ENCODE measurements around the gene CCDC149.
A peak's percentile ranks its signal among the peaks of the same experiment; 100 is the strongest.

The CCDC149 gene

DNA sequence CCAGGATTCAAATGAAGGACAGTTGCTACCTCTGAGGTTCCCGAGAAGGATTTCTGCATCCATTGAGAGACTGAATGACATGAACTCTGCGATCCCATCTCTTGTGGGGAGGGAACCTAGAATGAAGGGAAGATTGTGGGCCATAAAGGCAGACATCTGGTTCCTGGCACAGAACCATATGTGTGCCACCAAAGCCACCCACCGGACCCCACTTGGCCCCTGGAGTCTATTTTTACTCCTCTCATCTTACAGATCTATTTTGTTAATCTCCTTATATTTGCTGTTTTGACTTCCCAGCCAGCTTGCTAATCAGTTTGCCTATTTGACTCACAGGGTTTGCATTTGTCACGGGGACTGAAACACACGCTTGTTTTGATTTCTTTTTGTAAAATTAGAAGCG, 110.2 kb downstream of the CCDC149 start:
- DNase-seq (ENCODE audit: low spot score) = no peak

- DNase-seq (ENCODE audit: low spot score) = no peak
Measured at GRCh38 chr4:24801136-24801855, 111.5 kb downstream of the CCDC149 start.

GRCh38 chr4:24800325-24800895, 112.4 kb downstream of the CCDC149 start:
- no peak for DNase-seq (ENCODE audit: low spot score)

- DNase-seq (ENCODE audit: low spot score) = no peak
Measured at GRCh38 chr4:24799544-24800324, 113.1 kb downstream of the CCDC149 start.

DNA sequence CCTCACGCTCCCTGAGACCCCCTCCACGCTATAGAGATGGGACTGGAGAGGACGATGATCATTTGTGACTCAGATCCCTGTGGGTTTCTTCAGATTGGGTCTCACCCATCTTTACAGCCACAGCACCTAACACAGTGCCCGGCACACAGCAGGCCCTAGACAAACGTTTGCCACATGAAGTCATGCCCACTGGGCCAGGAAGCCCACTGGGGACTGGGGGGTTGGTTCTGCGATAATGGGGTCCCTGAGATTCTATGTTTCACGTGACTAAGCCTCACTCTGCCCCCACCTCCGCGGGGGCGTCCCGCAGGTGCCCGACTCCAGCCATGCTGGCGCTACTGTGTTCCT, 113.7 kb downstream of the CCDC149 start:
- DNase-seq (ENCODE audit: low spot score) = no peak

DNA sequence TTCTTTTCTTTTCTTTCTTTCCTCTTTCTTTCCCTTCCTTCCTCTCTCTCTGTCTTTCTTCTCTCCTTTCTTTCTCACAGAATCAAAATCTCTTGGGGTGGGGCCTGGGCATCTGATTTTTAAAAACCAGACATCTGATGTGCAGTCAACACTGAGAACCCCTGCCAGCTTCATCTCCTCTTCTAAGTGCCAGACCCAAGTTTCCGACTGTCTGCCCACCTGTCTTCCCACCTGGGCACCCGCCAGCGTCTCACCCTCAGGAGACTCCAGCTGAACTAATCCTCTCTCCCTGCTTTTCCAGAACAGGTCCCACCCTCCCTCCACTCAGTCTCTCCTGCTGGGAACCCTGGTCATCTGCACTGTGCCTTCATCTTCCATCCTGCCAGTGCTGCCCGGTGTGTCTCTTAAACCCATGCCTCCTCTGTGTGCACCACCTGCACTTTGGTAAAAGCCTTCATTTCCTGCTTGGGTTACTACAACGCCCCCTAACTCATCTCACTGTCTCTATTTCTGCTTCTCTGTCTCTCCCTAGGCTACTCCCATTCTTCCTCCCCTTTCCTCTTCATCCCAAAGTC, 114.7 kb downstream of the CCDC149 start:
- no peak for DNase-seq (ENCODE audit: low spot score)

- DNase-seq (ENCODE audit: low spot score) = no peak
Measured at GRCh38 chr4:24796620-24797019, 116.2 kb downstream of the CCDC149 start.

DNA sequence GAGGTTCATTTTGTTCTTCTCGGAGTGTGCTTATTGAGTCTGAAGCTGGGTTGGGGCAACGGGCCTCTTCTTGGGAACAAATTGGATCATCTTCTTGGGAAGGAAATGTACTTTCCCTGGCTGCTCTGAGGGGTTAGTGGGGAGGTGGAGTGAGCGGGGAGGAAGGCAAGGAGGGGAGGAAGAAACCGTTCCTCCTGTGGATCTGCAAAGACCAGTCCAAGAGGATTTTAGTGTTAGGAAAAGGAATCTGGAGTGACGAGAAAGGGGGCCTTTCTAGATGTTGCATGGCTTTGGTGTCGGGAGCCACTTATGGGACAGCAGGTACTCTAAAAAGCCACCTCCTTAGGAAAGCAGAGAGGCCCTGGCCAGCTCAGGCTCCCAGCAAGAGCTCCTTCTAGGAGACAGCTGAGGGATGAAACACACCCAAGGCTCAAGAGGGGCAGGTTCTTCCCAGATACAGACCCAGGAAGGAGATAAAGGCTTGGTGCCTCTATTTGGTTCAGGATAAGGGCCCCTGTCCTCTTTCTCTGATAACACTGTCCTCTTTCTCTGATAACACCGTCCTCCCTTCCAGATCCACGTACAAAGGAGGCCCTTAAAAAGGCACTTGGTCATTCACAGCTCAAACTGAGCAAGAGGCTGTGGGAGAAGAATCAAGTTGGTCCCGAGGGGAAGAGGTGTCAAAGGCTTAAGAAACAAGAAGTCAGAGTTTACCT, 117.0 kb downstream of the CCDC149 start:
- no peak for DNase-seq (ENCODE audit: low spot score)

DNA sequence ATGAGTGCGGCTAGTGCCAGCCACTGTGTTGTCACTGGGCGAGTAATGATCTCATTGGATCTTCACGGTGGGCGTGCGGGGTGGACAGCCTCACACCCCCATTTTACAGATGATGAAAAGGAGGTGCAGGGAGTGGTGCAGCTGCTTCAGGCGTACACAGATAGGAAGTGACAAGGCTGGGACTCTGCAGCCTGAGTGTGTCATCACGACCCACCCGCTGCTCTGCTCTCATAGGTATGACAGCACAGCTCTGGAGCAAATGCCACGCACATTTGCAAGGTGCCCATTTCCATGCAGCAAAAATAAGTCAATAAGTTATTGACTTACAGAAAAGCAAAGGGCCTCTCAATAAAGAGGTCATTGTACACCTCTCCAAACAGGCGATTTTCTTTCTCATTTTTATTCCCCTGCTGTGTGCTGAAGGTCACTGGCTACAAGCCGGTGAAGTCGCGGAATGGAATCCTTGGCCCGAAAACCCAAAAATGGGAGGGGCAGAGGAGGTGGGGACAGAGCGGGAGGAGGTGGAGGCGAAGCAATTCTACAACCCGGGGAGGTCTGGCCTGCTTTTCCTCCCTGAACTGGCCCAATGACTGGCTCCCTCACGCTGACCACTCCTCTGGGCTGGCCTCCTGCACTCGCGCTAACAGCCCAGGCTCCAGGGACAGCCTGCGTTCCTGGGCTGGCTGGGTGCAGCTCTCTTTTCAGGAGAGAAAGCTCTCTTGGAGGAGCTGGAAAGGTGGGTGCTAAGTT, 117.8 kb downstream of the CCDC149 start, which contains the start of gene SOD3:
TSS of gene SOD3 (plus strand) at position 658 of the 750 bp plus-strand sequence. CDS start 3,949 bp downstream, outside the sequence.
- DNase-seq (ENCODE audit: low spot score) = peak; percentile 60

DNA sequence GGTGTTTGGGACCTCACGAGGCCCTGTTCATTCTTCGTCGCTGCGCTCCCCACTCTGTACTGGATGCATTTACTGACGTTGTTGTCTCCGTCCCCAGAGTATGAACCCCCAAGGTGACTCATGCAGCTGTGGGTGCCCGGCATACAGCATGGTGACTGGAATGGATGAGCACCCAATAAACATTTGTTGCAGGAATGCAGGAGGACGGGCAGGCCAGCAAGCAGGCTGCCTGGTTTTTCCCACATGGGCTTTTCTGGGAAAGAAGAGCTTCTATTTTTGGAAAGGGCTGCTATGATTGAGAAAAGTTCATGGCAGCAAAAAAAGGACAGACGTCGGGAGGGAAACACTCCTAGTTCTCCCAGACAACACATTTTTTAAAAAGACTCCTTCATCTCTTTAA, 118.4 kb downstream of the CCDC149 start:
- DNase-seq (ENCODE audit: low spot score) = no peak

- no peak for DNase-seq (ENCODE audit: low spot score)
Measured at GRCh38 chr4:24794051-24794450, 118.8 kb downstream of the CCDC149 start.

DNA sequence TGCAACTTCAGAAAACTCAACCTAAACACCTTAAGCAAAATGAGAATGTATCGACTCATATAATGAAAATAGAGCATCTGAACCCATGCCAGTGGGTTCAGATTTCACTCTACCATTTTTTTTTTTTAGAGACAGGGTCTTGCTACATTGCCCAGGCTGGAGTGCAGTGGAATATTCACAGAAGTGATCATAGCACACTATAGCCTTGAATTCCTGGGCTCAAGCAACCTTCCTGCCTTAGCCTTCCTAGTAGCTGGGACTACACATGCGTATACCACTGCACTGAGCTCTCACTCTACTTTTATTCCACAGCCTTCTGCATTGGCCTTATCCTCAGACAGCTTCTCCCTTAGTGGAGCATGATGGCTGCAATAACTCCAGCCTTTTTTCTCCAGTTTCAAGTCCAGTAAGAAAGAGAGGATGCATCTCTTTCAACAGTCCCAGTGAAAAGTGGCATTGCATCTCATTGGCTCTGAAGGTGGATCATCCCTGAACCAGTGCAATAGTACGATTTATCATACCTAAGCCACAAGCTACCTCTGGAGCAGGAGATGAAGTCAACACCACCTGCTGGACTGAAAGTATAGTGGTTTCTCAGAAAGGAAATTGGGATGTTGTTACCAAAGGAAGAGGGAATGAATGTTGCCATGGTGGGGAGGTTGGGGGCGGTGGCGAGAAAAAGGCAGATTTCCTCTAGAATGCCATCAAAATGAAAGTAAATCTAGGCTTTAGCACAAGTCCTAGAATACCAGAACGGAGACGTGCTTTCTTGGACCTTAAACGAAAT, 119.4 kb downstream of the CCDC149 start:
- no peak for DNase-seq (ENCODE audit: low spot score)

DNA sequence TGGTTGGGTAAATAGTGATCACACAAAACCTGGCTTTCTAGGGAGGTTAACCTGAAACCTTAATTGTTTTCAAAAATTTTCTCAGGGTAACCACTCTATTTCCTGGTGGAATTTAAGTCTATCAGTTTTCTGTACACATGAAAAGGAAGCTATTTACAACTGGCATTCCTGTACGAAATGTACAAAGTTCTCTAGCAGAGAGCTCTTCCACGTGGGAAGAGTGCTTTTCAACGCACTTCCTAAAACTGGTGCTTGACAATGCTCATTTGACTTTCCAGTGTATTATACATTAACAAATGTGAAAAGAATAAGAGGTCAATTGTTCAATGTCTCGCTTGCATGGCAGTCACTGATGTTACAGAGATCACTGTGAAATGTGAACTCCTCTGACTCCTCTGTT, 120.3 kb downstream of the CCDC149 start:
- DNase-seq (ENCODE audit: low spot score) = no peak

GRCh38 chr4:24791043-24791442, 121.8 kb downstream of the CCDC149 start:
- DNase-seq (ENCODE audit: low spot score) = no peak

GRCh38 chr4:24783506-24783905, 129.3 kb downstream of the CCDC149 start:
- DNase-seq (ENCODE audit: low spot score) = no peak

GRCh38 chr4:24781999-24782745, 130.7 kb downstream of the CCDC149 start:
- peak; percentile 58 for DNase-seq (ENCODE audit: low spot score)

- no peak for DNase-seq (ENCODE audit: low spot score)
Measured at GRCh38 chr4:24780936-24781495, 131.8 kb downstream of the CCDC149 start.

DNA sequence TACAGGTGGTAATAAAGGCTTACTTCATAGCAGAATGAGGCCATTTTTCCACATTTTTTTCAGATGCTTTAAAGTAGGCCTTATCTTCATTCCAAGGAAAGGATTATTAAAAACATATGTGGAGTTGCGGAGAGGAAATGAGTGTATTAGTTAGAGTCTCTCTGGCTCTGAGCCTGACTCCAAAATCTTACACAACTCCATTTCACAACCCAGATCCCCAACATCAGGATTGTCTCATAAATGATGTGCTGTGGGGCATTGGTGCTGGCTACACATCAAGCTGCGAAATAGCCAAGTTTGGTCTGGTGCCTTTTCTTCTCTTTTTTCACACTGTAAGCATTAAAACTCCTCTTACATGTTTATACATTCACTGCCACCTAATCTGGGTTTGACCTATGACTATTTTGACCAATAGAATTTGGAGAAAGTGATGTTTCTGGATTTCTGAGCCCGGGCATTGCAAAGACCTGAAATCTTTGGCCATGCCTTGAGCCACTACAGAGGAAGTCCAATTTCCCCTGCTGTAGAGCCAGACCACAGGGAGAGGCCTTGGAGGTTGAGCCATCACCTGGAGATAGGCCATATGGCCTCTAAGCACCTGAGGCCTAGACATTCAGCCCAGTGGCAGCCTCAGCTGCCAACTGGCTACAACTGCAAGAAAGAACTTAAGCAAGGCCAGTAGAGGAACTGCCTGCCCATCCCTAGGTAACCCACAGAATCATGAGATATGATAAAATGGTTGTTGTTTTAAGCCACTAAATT, 134.2 kb downstream of the CCDC149 start:
- DNase-seq (ENCODE audit: low spot score) = no peak
